Measurements from ENCODE around the gene GREB1.

DNA sequence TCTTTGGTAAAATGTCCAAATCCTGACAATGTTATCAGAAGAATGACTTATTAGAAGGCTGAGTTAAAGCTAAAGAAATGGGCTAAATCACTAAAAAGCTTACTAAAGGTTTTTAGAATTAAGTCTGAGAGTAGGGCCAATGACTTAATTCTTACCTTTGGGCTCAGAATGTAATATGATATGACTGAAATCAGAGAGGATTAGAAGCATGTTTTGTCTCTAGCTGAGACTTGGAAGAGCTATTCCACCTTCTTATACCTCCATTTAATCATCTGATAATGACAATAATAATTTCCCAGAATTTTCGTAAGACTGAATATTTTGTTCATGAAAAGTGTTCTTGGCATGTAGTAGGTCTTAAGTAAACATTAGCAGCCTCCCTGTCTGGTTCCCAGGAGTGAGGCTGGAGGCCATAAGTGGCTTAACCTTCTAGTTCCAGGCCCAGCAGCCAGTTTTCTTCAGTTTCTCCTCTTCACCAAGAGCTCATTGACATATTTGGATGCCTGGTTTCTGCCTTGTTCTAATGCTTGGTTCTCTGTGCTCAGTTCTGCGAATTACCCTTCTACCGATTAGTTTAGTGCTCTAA, 42.4 kb upstream of the GREB1 start:
- TF ChIP-seq EZH2phosphoT487 (IDR thresholded peaks at IDR 0.05; ENCODE audit: borderline replicate concordance, low read length): no peak
- TF ChIP-seq, protein P1, sequence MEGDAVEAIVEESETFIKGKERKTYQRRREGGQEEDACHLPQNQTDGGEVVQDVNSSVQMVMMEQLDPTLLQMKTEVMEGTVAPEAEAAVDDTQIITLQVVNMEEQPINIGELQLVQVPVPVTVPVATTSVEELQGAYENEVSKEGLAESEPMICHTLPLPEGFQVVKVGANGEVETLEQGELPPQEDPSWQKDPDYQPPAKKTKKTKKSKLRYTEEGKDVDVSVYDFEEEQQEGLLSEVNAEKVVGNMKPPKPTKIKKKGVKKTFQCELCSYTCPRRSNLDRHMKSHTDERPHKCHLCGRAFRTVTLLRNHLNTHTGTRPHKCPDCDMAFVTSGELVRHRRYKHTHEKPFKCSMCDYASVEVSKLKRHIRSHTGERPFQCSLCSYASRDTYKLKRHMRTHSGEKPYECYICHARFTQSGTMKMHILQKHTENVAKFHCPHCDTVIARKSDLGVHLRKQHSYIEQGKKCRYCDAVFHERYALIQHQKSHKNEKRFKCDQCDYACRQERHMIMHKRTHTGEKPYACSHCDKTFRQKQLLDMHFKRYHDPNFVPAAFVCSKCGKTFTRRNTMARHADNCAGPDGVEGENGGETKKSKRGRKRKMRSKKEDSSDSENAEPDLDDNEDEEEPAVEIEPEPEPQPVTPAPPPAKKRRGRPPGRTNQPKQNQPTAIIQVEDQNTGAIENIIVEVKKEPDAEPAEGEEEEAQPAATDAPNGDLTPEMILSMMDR (conservative IDR thresholded peaks at IDR 0.05; ENCODE audit: low read depth, low read length): no peak
